Heart left ventricle (tissue), 16 donors: Measurements from ENCODE around the gene TRAF2. TPM values are rescaled to one million over a fixed set of nuclear protein-coding genes. Genes with fewer than 3 reads are reported as not detected.

Experiments
- ATAC-seq, 4 donors: fragments of 200-7000 bp; cut with Tn5 transposase; one replicate each; pipeline ENCODE4 v1.9.1; 2020 to 2022; ENCODE audit warnings: moderate library complexity in 4 of 4, mild to moderate bottlenecking in 3 of 4, moderate number of reproducible peaks in 1 of 4
- DNase-seq, 5 donors: peaks; one replicate each; pipeline ENCODE4 v3.0.0-alpha.2; 2020
- H3K27ac ChIP-seq, 12 donors: fragments of 200-600 bp; sonication (generic) in 4 of 12; one replicate each; pipeline versions ENCODE4 v1.5.0 to v1.8.0; 2016 to 2022; ENCODE audit warnings: mild to moderate bottlenecking in 2 of 12
- H3K27me3 ChIP-seq, 9 donors: fragments of 200-600 bp; sonication (generic) in 2 of 9; one replicate each; pipeline versions ENCODE4 v1.5.1 to v1.8.0; 2016 to 2022; ENCODE audit warnings: mild to moderate bottlenecking in 3 of 9
- H3K36me3 ChIP-seq, 9 donors: fragments of 200-600 bp; sonication (generic) in 2 of 9; one replicate each; pipeline versions ENCODE4 v1.5.0 to v1.8.0; 2018 to 2022; ENCODE audit warnings: mild to moderate bottlenecking in 2 of 9
- H3K4me1 ChIP-seq, 12 donors: fragments of 200-600 bp; sonication (generic) in 4 of 12; one replicate each; pipeline versions ENCODE4 v1.5.0 to v1.8.0; 2016 to 2022; ENCODE audit warnings: mild to moderate bottlenecking in 3 of 12
- H3K4me3 ChIP-seq, 12 donors: fragments of 200-600 bp; sonication (generic) in 4 of 12; one replicate each; pipeline versions ENCODE4 v1.5.0 to v1.8.0; 2017 to 2022; ENCODE audit warnings: mild to moderate bottlenecking in 9 of 12, moderate library complexity in 4 of 12
- H3K9me3 ChIP-seq, 12 donors: fragments of 200-600 bp; sonication (generic) in 4 of 12; one replicate each; pipeline versions ENCODE4 v1.5.0 to v1.8.0; 2016 to 2022; ENCODE audit warnings: mild to moderate bottlenecking in 1 of 12
- CTCF ChIP-seq, 12 donors: fragments of 200-600 bp; sonication (generic) in 4 of 12; IDR thresholded peaks; one replicate each; pipeline versions ENCODE4 v1.5.0 to v1.8.0; 2018 to 2022; ENCODE audit warnings: antibody characterized with exemption in 12 of 12, mild to moderate bottlenecking in 5 of 12
- POLR2A ChIP-seq, 2 donors: fragments of 450-650 bp; IDR thresholded peaks; one replicate each; pipeline ENCODE4 v1.6.1; 2017; ENCODE audit warnings: antibody characterized with exemption in 2 of 2, mild to moderate bottlenecking in 2 of 2, moderate library complexity in 2 of 2
- WGBS, 4 donors: extraction: QIAGEN DNeasy Blood & Tissue Kit in 2 of 4; methylation state at CpG; one replicate each; pipeline versions ENCODE4 v1.1.5 to v1.1.7; 2013 to 2018; 5-methylcytosine and 5-hydroxymethylcytosine counted together
- intact Hi-C, 10 donors: fragments of 100-400 bp; cut with DNase I; formaldehyde crosslinking; loops; one replicate each; pipeline versions ENCODE4 v1.11.1 to v1.14.2; 2022
- polyA plus RNA-seq, 2 donors: library from polyadenylated mRNA; stranded (reverse); fragments of 200-250 nt; gene quantifications; one replicate each; pipeline ENCODE4 v1.2.3, GENCODE V29; 2013
- total RNA-seq, 9 donors: library from RNA; depleted of rRNA in 2 of 9; stranded (reverse); fragments of >200 nt in 2 of 9; fragmentation: NEBNext Ultra II Directional in 3 of 9; extraction: Animal tissue kit (Norgen Biotek cat#: 25700) in 3 of 9; gene quantifications; one replicate each; pipeline versions ENCODE4 v1.1.0 to v1.2.4, GENCODE V29; 2016 to 2023
- donor health status: ischemic (EF 13 %, LVEDD 7.1; RV severe dilation, severe dysfunction).
- donor health status: healthy with polysubstance abuse.
- donor health status: DM: no; HTN: yes; CAD: no.
- donor health status: DM: no; HTN: no; CAD: no.
- donor health status: ischemic (EF 25% LVEDD 6.9; RV normal size, moderate dysfunction).
- donor health status: ischemic (EF 25% LVEDD 5.7; RV mildly dilated, moderate dysfunction).
- donor health status: healthy.
- donor health status: DM: yes; HTN: yes; CAD: no.
- donor health status: ischemic (EF 35%, LVEDD 5.7; RV mildly dilated, moderate dysfunction).
- donor health status: nonischemic (EF 11% LVEDD 7.7; RV severe dilation, severe dysfunction).
- donor health status: DM: yes; HTN: yes; CAD: no.
- donor health status: PGD.
- donor health status: ischemic (EF 29% LVEDD 5.4; RV normal size, mild dysfunction).
- donor health status: nonischemic (EF 23%, LVEDD 6.1; RV moderate dilation, normal function).

The TRAF2 gene
- total and polyA plus RNA-seq, 11 donors, result 6.3 to 28.3 (median 9.4) TPM

- Histone ChIP-seq H3K4me3 (no peak overlapping the region), H3K4me1 (peaks cover 4 to 40% (median 23%) of the 10 kb centered on the region in 12 donors), H3K27me3 (no peaks in the 10 kb centered on the region), H3K36me3 (peaks cover 0 to 15% (median 9%) of the 10 kb centered on the region in 9 donors), H3K9me3 (no peaks in the 10 kb centered on the region), H3K27ac (no peak overlapping the region)
- ATAC-seq (no peak), DNase-seq (peak in 4 of 5 donors; percentile 27 to 30 (median 30))
- intact Hi-C loops, result loop anchor here in 3 of 10 donors (5.0 kb wide), 2 partner anchors 73 to 88 kb away; partner anchors contain the start of gene FBXW5 (in 2 of the 3)
- no peak for TF ChIP-seq POLR2A (IDR thresholded peaks at IDR 0.05)
- TF ChIP-seq CTCF (IDR thresholded peaks at IDR 0.05), result no peak
- 67 to 86% (median 81%) methylated on average over 8 to 30 of the region's 30 CpGs for WGBS, 4 donors
Measured at GRCh38 chr9:136854113-136854841, 32.0 kb upstream of the TRAF2 start.

GRCh38 chr9:136854842-136855460, 31.4 kb upstream of the TRAF2 start:
- DNase-seq (peak in 2 of 5 donors; percentile 9 to 23), ATAC-seq (no peak)
- TF ChIP-seq CTCF (IDR thresholded peaks at IDR 0.05), result no peak
- H3K4me3 ChIP-seq, result no peak overlapping the region
- H3K27ac ChIP-seq, result no peak overlapping the region
- no peaks in the 10 kb centered on the region for H3K9me3 ChIP-seq
- WGBS, 4 donors, result 80 to 91% (median 88%) methylated on average over 9 to 23 of the region's 23 CpGs
- H3K36me3 ChIP-seq, result peaks cover 0 to 18% (median 9%) of the 10 kb centered on the region in 9 donors
- intact Hi-C loops, result loop anchor here in 3 of 10 donors (5.0 kb wide), 2 partner anchors 72 to 87 kb away; partner anchors contain the start of gene FBXW5 (in 2 of the 3)
- H3K27me3 ChIP-seq, result no peaks in the 10 kb centered on the region
- peaks cover 4 to 43% (median 24%) of the 10 kb centered on the region in 12 donors for H3K4me1 ChIP-seq

GRCh38 chr9:136855461-136856078, 30.7 kb upstream of the TRAF2 start:
- Histone ChIP-seq H3K27ac (no peak overlapping the region), H3K4me1 (peaks cover 0 to 37% (median 17%) of the 10 kb centered on the region in 12 donors), H3K4me3 (no peak overlapping the region), H3K27me3 (no peaks in the 10 kb centered on the region), H3K36me3 (peaks cover 0 to 19% (median 9%) of the 10 kb centered on the region in 9 donors), H3K9me3 (no peaks in the 10 kb centered on the region)
- peak in 3 of 5 donors; percentile 5 to 29 (median 27) for DNase-seq
- no peak for TF ChIP-seq POLR2A (IDR thresholded peaks at IDR 0.05)
- TF ChIP-seq CTCF (IDR thresholded peaks at IDR 0.05), result no peak
- intact Hi-C loops, result no loop called here
- ATAC-seq, result no peak
- WGBS, 4 donors, result 80 to 84% (median 81%) methylated on average over 5 to 26 of the region's 26 CpGs

GRCh38 chr9:136856079-136856476, 30.2 kb upstream of the TRAF2 start:
- Histone ChIP-seq H3K9me3 (no peaks in the 10 kb centered on the region), H3K27me3 (no peaks in the 10 kb centered on the region), H3K36me3 (peaks cover 0 to 20% (median 9%) of the 10 kb centered on the region in 9 donors), H3K4me3 (no peak overlapping the region), H3K4me1 (peaks cover 0 to 32% (median 12%) of the 10 kb centered on the region in 12 donors), H3K27ac (no peak overlapping the region)
- ATAC-seq, result no peak
- TF ChIP-seq POLR2A (IDR thresholded peaks at IDR 0.05) (no peak), CTCF (IDR thresholded peaks at IDR 0.05) (no peak)
- WGBS, 4 donors, result 75 to 89% (median 80%) methylated on average over 6 to 15 of the region's 15 CpGs
- DNase-seq, result peak in 2 of 5 donors; percentile 21 to 24
- intact Hi-C loops, result no loop called here
